Measurements from ENCODE around the gene RAX2. TPM values are rescaled to one million over a fixed set of nuclear protein-coding genes. Genes with fewer than 3 reads are reported as not detected.

RAX2 gene
- total RNA-seq, 1 experiment from 2014 or later, result not detected

DNA sequence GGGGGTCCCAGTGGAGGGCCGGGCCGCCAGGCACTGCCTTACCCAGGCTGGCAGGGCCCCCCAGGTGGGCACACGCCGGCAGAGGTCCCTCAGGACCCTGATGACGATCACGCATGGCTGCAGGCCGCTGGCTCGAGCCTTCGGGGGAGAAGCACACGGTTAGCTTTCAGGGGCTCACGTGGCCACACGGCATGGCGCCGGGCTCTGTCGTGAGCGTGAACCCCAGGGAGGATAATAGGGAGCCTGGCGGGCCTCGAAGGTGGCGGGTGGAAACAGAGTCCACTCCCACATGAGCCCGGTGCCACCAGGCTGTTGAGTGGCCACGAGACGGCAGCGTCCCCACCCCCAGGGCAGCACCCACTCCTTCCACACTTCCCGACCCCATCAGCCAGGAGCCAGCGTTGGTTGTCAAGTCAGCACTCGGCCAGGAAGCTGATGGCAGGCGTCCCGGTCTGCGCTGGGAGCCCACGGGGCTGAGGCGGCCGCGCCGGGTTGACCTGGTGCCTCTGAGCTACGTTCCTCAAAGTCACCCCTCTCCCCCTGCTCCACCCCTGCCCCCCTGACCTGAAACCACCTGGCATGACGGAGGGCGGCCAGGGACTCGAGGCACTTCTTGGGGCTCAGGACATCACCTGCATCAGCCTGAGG, 38.8 kb upstream of the RAX2 start:
- no peak overlapping the region for H3K9ac ChIP-seq (ENCODE audit: low read length)
- TF ChIP-seq EZH2 (IDR thresholded peaks at IDR 0.05), result no peak
- TF ChIP-seq, protein P1, sequence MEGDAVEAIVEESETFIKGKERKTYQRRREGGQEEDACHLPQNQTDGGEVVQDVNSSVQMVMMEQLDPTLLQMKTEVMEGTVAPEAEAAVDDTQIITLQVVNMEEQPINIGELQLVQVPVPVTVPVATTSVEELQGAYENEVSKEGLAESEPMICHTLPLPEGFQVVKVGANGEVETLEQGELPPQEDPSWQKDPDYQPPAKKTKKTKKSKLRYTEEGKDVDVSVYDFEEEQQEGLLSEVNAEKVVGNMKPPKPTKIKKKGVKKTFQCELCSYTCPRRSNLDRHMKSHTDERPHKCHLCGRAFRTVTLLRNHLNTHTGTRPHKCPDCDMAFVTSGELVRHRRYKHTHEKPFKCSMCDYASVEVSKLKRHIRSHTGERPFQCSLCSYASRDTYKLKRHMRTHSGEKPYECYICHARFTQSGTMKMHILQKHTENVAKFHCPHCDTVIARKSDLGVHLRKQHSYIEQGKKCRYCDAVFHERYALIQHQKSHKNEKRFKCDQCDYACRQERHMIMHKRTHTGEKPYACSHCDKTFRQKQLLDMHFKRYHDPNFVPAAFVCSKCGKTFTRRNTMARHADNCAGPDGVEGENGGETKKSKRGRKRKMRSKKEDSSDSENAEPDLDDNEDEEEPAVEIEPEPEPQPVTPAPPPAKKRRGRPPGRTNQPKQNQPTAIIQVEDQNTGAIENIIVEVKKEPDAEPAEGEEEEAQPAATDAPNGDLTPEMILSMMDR (IDR thresholded peaks at IDR 0.05 in 2 of 3, conservative IDR thresholded peaks at IDR 0.05 in 1 of 3; ENCODE audit: borderline replicate concordance in 1 of 3, insufficient read depth in 1 of 3, low read depth in 2 of 3, low read length in 2 of 3), result no peak
- TF ChIP-seq SIN3A (IDR thresholded peaks at IDR 0.05; ENCODE audit: low read depth), result no peak
- TF ChIP-seq, protein P2, sequence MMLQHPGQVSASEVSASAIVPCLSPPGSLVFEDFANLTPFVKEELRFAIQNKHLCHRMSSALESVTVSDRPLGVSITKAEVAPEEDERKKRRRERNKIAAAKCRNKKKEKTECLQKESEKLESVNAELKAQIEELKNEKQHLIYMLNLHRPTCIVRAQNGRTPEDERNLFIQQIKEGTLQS (IDR thresholded peaks at IDR 0.05), result no peak
- TF ChIP-seq SP1 (IDR thresholded peaks at IDR 0.05; ENCODE audit: low read depth), result no peak
- intact Hi-C loops (cut with micrococcal nuclease), result no loop called here
- POLR2A ChIA-PET, result no interaction called here
- CTCF ChIA-PET, result interaction anchor here (1.0 kb wide), 1 partner anchor 11 kb away, joined by 3 read pairs; no protein-coding TSS in a partner anchor
- DNase-seq (ENCODE audit: low read depth, low spot score), result no peak
- BruUV-seq (replicated peaks), result no TSS peak
- no peaks in the 10 kb centered on the region for H3K4me1 ChIP-seq (ENCODE audit: control insufficient read depth in 1 of 2, insufficient read depth in 2 of 2, low read length in 2 of 2)
- RAD21 ChIA-PET (ENCODE audit: low non-redundant PET in 1 of 2, low total read pairs in 2 of 2, uncharacterized antibody in 2 of 2, unreplicated experiment in 2 of 2), result no interaction called here
- no peaks in the 10 kb centered on the region for H3K79me2 ChIP-seq (ENCODE audit: insufficient read depth, low read length)
- H3K9me2 ChIP-seq (ENCODE audit: insufficient read depth), result no peaks in the 10 kb centered on the region
- H2AFZ ChIP-seq (ENCODE audit: low read depth, low read length, poor library complexity, severe bottlenecking), result no peak overlapping the region
- peaks cover 0 to 5% of the 10 kb centered on the region in 2 experiments; a peak in 2 of 4 replicates for H3K9me3 ChIP-seq (ENCODE audit: control insufficient read depth in 1 of 2, insufficient read depth in 1 of 2, low read depth in 1 of 2, low read length in 2 of 2)
- H3K27ac ChIP-seq (ENCODE audit: low read depth, low read length), result no peak overlapping the region
- H3K36me3 ChIP-seq (ENCODE audit: control insufficient read depth in 1 of 2, insufficient read depth in 2 of 2, low read length in 2 of 2), result no peaks in the 10 kb centered on the region
- H3K27me3 ChIP-seq (ENCODE audit: insufficient read depth, low read length), result no peaks in the 10 kb centered on the region
- no peak for ATAC-seq
- H3K4me2 ChIP-seq (ENCODE audit: low read length), result no peak overlapping the region
- H3K4me3 ChIP-seq (replicated peaks in 1 of 2; ENCODE audit: low read depth in 1 of 2, low read length in 2 of 2), result no peak overlapping the region
- H4K20me1 ChIP-seq (ENCODE audit: insufficient read depth), result no peaks in the 10 kb centered on the region

All from HCT116 (cell line).